HepG2 (cell line): Measurements from ENCODE around the gene CDT1. TPM values are rescaled to one million over a fixed set of nuclear protein-coding genes. Genes with fewer than 3 reads are reported as not detected.
A peak's percentile ranks its signal among the peaks of the same experiment; 100 is the strongest.

ENCODE experiments used
- AGO2 ChIP-seq: fragments of 200-400 bp; formaldehyde crosslinking; optimal IDR thresholded peaks from 2 replicates; pipeline ENCODE3; 2017; ENCODE audit warnings: mild to moderate bottlenecking, low read depth, low read length, moderate library complexity
- GABPB1 ChIP-seq: IDR thresholded peaks from 2 replicates; pipeline ENCODE4 v1.6.1; 2016; ENCODE audit warnings: mild to moderate bottlenecking, missing genetic modification reagents, moderate library complexity, missing compliant biosample characterization
- HNRNPLL ChIP-seq: fragments of 200-400 bp; formaldehyde crosslinking; IDR thresholded peaks from 2 replicates; pipeline ENCODE4 v1.6.1; 2017; ENCODE audit warnings: mild to moderate bottlenecking, low read depth, low read length; ENCODE audit not compliant: poor library complexity, severe bottlenecking
- JUN ChIP-seq: sonication (generic); formaldehyde crosslinking; IDR thresholded peaks from 2 replicates; pipeline ENCODE4 v1.4.0; 2020; ENCODE audit warnings: mild to moderate bottlenecking, missing genetic modification reagents
- SNAI1 ChIP-seq: sonication (generic); formaldehyde crosslinking; IDR thresholded peaks from 2 replicates; pipeline ENCODE4 v1.5.0; 2020; ENCODE audit warnings: mild to moderate bottlenecking, missing genetic modification reagents, borderline replicate concordance
- SYNCRIP ChIP-seq: fragments of 200-400 bp; formaldehyde crosslinking; IDR thresholded peaks from 2 replicates; pipeline ENCODE4 v1.6.1; 2018; ENCODE audit warnings: mild to moderate bottlenecking, low read depth, low read length; ENCODE audit not compliant: insufficient read depth
- ZNF292 ChIP-seq: sonication (generic); formaldehyde crosslinking; IDR thresholded peaks from 2 replicates; pipeline ENCODE4 v1.8.1; 2022; ENCODE audit warnings: mild to moderate bottlenecking, low read depth, missing genetic modification reagents, borderline replicate concordance
- ZNF34 ChIP-seq: sonication (generic); formaldehyde crosslinking; IDR thresholded peaks from 2 replicates; pipeline ENCODE4 v1.4.0; 2020; ENCODE audit warnings: mild to moderate bottlenecking, missing genetic modification reagents, borderline replicate concordance
- ZNF501 ChIP-seq: sonication (generic); formaldehyde crosslinking; IDR thresholded peaks from 2 replicates; pipeline ENCODE4 v1.5.1; 2020; ENCODE audit warnings: mild to moderate bottlenecking, moderate library complexity, missing genetic modification reagents
- ZNF768 ChIP-seq: sonication (generic); formaldehyde crosslinking; IDR thresholded peaks from 2 replicates; pipeline ENCODE4 v1.4.0; 2020; ENCODE audit warnings: missing genetic modification reagents
- ZNF782 ChIP-seq: sonication (generic); formaldehyde crosslinking; IDR thresholded peaks from 2 replicates; pipeline ENCODE4 v1.4.0; 2020; ENCODE audit warnings: missing genetic modification reagents, mild to moderate bottlenecking, borderline replicate concordance
- polyA plus RNA-seq, 8 experiments: library from polyadenylated mRNA; depleted of rRNA in 3 of 8; stranded (reverse) in 7 of 8; unstranded in 1 of 8; fragments of >200 nt; fragmentation: Illumina TruSeq in 4 of 8; extraction: Trizol in 4 of 8; gene quantifications; 2 replicates each; pipeline versions ENCODE4 v1.2.1 to v1.2.3, GENCODE V29; 2011 to 2016; ENCODE audit warnings: low read depth in 4 of 8, missing spikeins in 1 of 8, mixed read lengths in 1 of 8; ENCODE audit not compliant: insufficient read depth in 1 of 8
- total RNA-seq, 5 experiments: library from RNA; depleted of rRNA; stranded (reverse); fragments of >200 nt; fragmentation: Illumina TruSeq; extraction: Trizol; gene quantifications; 2 replicates each; pipeline ENCODE4 v1.2.3, GENCODE V29; 2016; ENCODE audit warnings: low read depth in 1 of 5
- TF ChIP-seq, protein P1 (sequence below): sonication (generic); formaldehyde crosslinking; IDR thresholded peaks from 2 replicates; pipeline ENCODE4 v1.9.0; 2021; ENCODE audit warnings: mild to moderate bottlenecking, missing genetic modification reagents
- TF ChIP-seq, protein P2 (sequence below): sonication (generic); formaldehyde crosslinking; IDR thresholded peaks from 2 replicates; pipeline ENCODE4 v1.4.0; 2020; ENCODE audit warnings: missing genetic modification reagents
- TF ChIP-seq, protein P3 (sequence below): sonication (generic); formaldehyde crosslinking; IDR thresholded peaks from 2 replicates; pipeline ENCODE4 v1.5.0; 2020; ENCODE audit warnings: missing genetic modification reagents

CDT1 gene
- total and polyA plus RNA-seq, 2 of the 13 experiments (the other 11 are each of a cell fraction or from before 2014, with no cell fraction given) = 23.1 to 23.8 TPM

DNA sequence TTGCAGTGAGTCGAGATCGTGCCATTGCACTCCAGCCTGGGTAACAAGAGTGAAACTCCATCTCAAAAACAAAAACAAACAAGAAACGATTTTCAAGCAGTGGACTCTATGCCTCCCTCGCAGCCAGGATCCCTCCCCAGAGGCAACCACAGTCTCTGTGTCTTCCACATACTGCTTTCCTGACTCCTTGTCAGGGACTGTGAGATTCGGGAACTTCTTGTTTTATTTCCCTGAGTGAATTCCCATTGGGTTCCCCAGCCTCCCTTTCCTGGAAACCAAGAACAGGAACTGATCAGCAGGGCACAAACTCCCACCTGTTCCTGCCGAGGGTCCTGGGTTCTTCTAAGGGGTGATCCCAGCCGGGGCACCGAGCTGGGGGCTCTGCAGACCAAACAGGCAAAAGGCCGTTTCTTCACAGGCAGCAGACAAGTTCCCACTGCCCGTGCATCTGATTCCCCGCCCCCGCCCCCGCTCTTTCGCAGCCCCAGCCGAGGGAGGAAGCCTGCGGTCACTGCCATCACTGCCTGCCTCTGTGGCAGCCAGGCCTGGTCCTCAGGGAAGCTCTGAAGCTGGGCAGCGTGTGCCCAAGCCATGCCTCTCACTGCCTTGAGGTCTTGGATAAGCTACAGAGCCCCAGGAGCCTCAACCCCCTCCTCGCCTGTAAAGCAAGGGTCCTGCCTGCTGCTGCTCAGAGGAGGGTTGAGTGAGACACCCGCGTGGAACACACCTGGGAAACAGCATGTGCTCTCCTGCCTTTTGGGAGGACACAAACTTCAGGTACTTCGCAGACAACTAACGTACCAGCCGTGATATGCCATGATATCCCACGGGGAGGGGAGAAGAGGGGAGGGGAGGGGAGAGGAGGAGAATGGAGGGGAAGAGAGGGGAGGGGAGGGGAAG, 13.0 kb upstream of the CDT1 start (continued):
- TF ChIP-seq, protein P1, sequence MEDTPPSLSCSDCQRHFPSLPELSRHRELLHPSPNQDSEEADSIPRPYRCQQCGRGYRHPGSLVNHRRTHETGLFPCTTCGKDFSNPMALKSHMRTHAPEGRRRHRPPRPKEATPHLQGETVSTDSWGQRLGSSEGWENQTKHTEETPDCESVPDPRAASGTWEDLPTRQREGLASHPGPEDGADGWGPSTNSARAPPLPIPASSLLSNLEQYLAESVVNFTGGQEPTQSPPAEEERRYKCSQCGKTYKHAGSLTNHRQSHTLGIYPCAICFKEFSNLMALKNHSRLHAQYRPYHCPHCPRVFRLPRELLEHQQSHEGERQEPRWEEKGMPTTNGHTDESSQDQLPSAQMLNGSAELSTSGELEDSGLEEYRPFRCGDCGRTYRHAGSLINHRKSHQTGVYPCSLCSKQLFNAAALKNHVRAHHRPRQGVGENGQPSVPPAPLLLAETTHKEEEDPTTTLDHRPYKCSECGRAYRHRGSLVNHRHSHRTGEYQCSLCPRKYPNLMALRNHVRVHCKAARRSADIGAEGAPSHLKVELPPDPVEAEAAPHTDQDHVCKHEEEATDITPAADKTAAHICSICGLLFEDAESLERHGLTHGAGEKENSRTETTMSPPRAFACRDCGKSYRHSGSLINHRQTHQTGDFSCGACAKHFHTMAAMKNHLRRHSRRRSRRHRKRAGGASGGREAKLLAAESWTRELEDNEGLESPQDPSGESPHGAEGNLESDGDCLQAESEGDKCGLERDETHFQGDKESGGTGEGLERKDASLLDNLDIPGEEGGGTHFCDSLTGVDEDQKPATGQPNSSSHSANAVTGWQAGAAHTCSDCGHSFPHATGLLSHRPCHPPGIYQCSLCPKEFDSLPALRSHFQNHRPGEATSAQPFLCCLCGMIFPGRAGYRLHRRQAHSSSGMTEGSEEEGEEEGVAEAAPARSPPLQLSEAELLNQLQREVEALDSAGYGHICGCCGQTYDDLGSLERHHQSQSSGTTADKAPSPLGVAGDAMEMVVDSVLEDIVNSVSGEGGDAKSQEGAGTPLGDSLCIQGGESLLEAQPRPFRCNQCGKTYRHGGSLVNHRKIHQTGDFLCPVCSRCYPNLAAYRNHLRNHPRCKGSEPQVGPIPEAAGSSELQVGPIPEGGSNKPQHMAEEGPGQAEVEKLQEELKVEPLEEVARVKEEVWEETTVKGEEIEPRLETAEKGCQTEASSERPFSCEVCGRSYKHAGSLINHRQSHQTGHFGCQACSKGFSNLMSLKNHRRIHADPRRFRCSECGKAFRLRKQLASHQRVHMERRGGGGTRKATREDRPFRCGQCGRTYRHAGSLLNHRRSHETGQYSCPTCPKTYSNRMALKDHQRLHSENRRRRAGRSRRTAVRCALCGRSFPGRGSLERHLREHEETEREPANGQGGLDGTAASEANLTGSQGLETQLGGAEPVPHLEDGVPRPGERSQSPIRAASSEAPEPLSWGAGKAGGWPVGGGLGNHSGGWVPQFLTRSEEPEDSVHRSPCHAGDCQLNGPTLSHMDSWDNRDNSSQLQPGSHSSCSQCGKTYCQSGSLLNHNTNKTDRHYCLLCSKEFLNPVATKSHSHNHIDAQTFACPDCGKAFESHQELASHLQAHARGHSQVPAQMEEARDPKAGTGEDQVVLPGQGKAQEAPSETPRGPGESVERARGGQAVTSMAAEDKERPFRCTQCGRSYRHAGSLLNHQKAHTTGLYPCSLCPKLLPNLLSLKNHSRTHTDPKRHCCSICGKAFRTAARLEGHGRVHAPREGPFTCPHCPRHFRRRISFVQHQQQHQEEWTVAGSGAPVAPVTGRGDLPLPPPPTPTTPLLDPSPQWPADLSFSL = no peak
- TF ChIP-seq AGO2 = no peak
- peak; percentile 14 for TF ChIP-seq HNRNPLL
- 0 out of 2 replicates have a peak, but pooled peaks have one; percentile 11 for TF ChIP-seq GABPB1 (CRISPR knock-in tag)
- TF ChIP-seq SYNCRIP = no peak
- TF ChIP-seq, protein P2, sequence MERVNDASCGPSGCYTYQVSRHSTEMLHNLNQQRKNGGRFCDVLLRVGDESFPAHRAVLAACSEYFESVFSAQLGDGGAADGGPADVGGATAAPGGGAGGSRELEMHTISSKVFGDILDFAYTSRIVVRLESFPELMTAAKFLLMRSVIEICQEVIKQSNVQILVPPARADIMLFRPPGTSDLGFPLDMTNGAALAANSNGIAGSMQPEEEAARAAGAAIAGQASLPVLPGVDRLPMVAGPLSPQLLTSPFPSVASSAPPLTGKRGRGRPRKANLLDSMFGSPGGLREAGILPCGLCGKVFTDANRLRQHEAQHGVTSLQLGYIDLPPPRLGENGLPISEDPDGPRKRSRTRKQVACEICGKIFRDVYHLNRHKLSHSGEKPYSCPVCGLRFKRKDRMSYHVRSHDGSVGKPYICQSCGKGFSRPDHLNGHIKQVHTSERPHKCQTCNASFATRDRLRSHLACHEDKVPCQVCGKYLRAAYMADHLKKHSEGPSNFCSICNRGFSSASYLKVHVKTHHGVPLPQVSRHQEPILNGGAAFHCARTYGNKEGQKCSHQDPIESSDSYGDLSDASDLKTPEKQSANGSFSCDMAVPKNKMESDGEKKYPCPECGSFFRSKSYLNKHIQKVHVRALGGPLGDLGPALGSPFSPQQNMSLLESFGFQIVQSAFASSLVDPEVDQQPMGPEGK = peak; percentile 53
- TF ChIP-seq ZNF292 (CRISPR knock-in tag) = peak; percentile 57; the same call in 1 of the 2 replicates
- 0 out of 2 replicates have a peak, but pooled peaks have one; percentile 46 for TF ChIP-seq ZNF501 (CRISPR knock-in tag)
- no peak for TF ChIP-seq SNAI1
- 0 out of 2 replicates have a peak, but pooled peaks have one; percentile 48 for TF ChIP-seq ZNF34
- TF ChIP-seq ZNF768 = peak; percentile 18; the same call in 1 of the 2 replicates
- peak; percentile 22; the same call in 1 of the 2 replicates for TF ChIP-seq ZNF782 (CRISPR knock-in tag)
- TF ChIP-seq JUN = no peak
- TF ChIP-seq, protein P3, sequence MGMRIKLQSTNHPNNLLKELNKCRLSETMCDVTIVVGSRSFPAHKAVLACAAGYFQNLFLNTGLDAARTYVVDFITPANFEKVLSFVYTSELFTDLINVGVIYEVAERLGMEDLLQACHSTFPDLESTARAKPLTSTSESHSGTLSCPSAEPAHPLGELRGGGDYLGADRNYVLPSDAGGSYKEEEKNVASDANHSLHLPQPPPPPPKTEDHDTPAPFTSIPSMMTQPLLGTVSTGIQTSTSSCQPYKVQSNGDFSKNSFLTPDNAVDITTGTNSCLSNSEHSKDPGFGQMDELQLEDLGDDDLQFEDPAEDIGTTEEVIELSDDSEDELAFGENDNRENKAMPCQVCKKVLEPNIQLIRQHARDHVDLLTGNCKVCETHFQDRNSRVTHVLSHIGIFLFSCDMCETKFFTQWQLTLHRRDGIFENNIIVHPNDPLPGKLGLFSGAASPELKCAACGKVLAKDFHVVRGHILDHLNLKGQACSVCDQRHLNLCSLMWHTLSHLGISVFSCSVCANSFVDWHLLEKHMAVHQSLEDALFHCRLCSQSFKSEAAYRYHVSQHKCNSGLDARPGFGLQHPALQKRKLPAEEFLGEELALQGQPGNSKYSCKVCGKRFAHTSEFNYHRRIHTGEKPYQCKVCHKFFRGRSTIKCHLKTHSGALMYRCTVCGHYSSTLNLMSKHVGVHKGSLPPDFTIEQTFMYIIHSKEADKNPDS (CRISPR knock-in tag) = 0 out of 2 replicates have a peak, but pooled peaks have one; percentile 26
